GM21786 (cell line): ENCODE results near the gene RPLP1.

Source experiments
- ATAC-seq: cut with Tn5 transposase; IDR thresholded peaks from one replicate; pipeline ENCODE4 v1.9.1; 2021; ENCODE audit not compliant: unreplicated experiment

Gene RPLP1

GRCh38 chr15:69496001-69496400 lies 43.4 kb downstream of the RPLP1 start:
- no peak for ATAC-seq

- no peak for ATAC-seq
These were observed 44.5 kb downstream of the RPLP1 start for GRCh38 chr15:69497076-69497475.

GRCh38 chr15:69497667-69498066 lies 45.0 kb downstream of the RPLP1 start:
- no peak for ATAC-seq

GRCh38 chr15:69498282-69498681 lies 45.7 kb downstream of the RPLP1 start:
- ATAC-seq, result no peak

- no peak for ATAC-seq
These were observed 46.4 kb downstream of the RPLP1 start for GRCh38 chr15:69498987-69499386.

- no peak for ATAC-seq
These were observed 47.0 kb downstream of the RPLP1 start for GRCh38 chr15:69499521-69500211.

- no peak for ATAC-seq
These were observed 47.7 kb downstream of the RPLP1 start for GRCh38 chr15:69500339-69500738.

GRCh38 chr15:69501456-69501855 lies 48.8 kb downstream of the RPLP1 start:
- no peak for ATAC-seq

DNA sequence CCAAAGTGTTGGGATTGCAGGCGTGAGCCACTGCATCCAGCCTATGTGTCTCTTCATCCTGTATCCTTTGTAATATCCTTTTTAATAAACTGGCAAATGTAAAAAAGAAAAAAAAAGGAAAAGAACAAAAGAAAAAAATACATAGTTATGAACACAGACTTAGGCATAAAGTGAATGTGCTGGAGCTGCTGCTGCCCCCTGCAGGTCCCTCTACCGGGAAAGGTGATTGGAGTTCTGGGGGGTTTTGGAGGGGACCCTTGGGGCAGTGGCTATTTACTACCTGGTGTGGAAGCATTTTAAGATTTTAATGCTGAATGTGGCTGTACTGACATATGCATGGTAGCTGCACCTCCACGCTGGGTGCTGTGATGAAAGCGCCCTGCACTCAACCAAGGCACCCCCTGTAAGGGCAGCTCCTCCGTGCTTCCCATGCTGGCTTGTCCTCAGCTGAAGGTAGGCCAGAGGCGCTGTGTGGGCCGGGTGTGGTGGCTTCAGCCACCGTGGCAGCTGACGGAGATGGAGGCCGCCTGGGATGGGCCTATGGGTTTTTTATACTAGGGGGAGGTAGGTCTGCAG lies 49.9 kb downstream of the RPLP1 start:
- ATAC-seq, result no peak

DNA sequence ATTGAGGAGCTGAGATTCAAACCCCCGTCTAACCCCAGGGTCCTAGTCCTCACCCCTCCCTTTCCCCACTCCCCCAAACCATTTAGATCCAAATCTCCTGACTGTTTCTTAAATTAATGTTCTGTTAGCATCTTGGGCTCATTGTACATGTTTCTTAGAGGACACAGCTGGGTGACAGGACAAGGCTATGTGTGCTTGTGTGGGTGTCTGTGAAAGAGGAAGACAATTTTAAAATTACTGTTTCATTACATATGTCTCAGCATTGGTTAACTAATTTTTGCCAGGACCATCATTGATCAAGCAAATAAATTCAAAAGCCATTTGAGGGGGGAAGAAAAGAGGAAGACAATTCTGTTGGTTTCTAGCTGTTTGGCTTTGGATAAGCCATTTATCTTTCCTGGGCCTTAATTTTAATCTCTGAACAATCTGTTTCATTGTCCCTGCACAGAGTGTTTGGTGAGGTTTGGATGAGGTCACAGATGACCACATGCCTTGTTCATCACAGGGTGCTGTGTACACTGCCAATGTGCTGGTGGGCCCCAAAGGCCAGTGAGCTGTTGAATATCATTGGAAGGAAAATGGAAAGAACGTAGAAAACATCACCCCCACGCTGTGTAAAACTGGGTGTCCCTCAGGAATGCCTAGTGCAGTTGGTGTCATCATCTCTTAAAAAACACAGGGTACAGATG lies 51.9 kb downstream of the RPLP1 start:
- no peak for ATAC-seq
